IMR-90 (cell line): Measurements from ENCODE around the gene HELZ. TPM values are rescaled to one million over a fixed set of nuclear protein-coding genes. Genes with fewer than 3 reads are reported as not detected.
A peak's percentile ranks its signal among the peaks of the same experiment; 100 is the strongest.

Experiments
- ATAC-seq: fragments of 200-7000 bp; cut with Tn5 transposase; 2 replicates; pipeline ENCODE4 v1.9.1; 2020; ENCODE audit warnings: low read depth, mild to moderate bottlenecking, moderate library complexity
- BruUV-seq: library from RNA; stranded (reverse); fragments of 400-500 nt; replicated peaks from 2 replicates; lab custom pipeline; 2021; lab: Mats Ljungman, UMichigan
- CTCF ChIA-PET: fragments of 300-600 bp; formaldehyde crosslinking; extraction: SDS; loops from one replicate; lab custom pipeline; 2021; ENCODE audit warnings: antibody characterized with exemption; lab: Yijun Ruan, JAX
- POLR2A ChIA-PET: fragments of 300-600 bp; sonication (Branson Sonifier 250); formaldehyde crosslinking; loops from one replicate; lab custom pipeline; 2022; ENCODE audit warnings: antibody characterized with exemption; ENCODE audit not compliant: unreplicated experiment; lab: Charles Lee
- DNase-seq: peaks from one replicate; pipeline ENCODE4 v3.0.0; 2013
- H2AFZ ChIP-seq: replicated peaks from 2 replicates; pipeline ENCODE3; 2013; ENCODE audit warnings: low read length, mild to moderate bottlenecking; ENCODE audit not compliant: poor library complexity
- H2AK5ac ChIP-seq: 2 replicates; pipeline ENCODE4 v1.6.1; 2013; ENCODE audit warnings: low read depth, low read length, inconsistent platforms
- H2AK9ac ChIP-seq: replicated peaks from 2 replicates; pipeline ENCODE3; 2013; ENCODE audit warnings: mild to moderate bottlenecking, low read depth, low read length, moderate library complexity; ENCODE audit not compliant: poor library complexity
- H2BK120ac ChIP-seq: 2 replicates; pipeline ENCODE4 v1.6.1; 2013; ENCODE audit warnings: low read depth, low read length, inconsistent platforms
- H2BK15ac ChIP-seq: 3 replicates; pipeline ENCODE4 v1.6.1; 2013; ENCODE audit warnings: low read depth, low read length, inconsistent platforms
- H2BK20ac ChIP-seq: 2 replicates; pipeline ENCODE4 v1.6.1; 2013; ENCODE audit warnings: low read depth, mild to moderate bottlenecking, inconsistent platforms, low read length, moderate library complexity
- H2BK5ac ChIP-seq: 2 replicates; pipeline ENCODE4 v1.6.1; 2013; ENCODE audit warnings: mild to moderate bottlenecking, low read depth, low read length, inconsistent platforms; ENCODE audit not compliant: poor library complexity, severe bottlenecking
- H3K14ac ChIP-seq: replicated peaks from 2 replicates; pipeline ENCODE4 v1.6.1; 2013; ENCODE audit warnings: low read depth, low read length, inconsistent platforms
- H3K18ac ChIP-seq: 2 replicates; pipeline ENCODE4 v1.6.1; 2013; ENCODE audit warnings: low read depth, low read length, control low read depth
- H3K23ac ChIP-seq: 2 replicates; pipeline ENCODE4 v1.6.1; 2013; ENCODE audit warnings: low read depth, low read length, inconsistent platforms
- H3K27ac ChIP-seq: 2 replicates; pipeline ENCODE4 v1.5.1; 2013; ENCODE audit warnings: mild to moderate bottlenecking, control low read depth, low read length; ENCODE audit not compliant: insufficient read depth
- H3K27me3 ChIP-seq: 2 replicates; pipeline ENCODE4 v1.6.1; 2013; ENCODE audit warnings: low read length; ENCODE audit not compliant: control insufficient read depth, insufficient read depth
- H3K36me3 ChIP-seq: 2 replicates; pipeline ENCODE4 v1.6.1; 2013; ENCODE audit warnings: low read length, mixed read lengths; ENCODE audit not compliant: control insufficient read depth, insufficient read depth
- H3K4ac ChIP-seq: 2 replicates; pipeline ENCODE4 v1.6.1; 2013; ENCODE audit warnings: low read depth, low read length, inconsistent platforms
- H3K4me1 ChIP-seq: 2 replicates; pipeline ENCODE4 v1.6.1; 2013; ENCODE audit warnings: low read length, mixed read lengths; ENCODE audit not compliant: control insufficient read depth, insufficient read depth
- H3K4me2 ChIP-seq: 2 replicates; pipeline ENCODE4 v1.6.1; 2013; ENCODE audit warnings: low read depth, mild to moderate bottlenecking, control low read depth, low read length, moderate library complexity
- H3K4me3 ChIP-seq: 2 replicates; pipeline ENCODE4 v1.5.1; 2013; ENCODE audit warnings: low read depth, mild to moderate bottlenecking, control low read depth, low read length, moderate library complexity; ENCODE audit not compliant: insufficient read depth
- H3K56ac ChIP-seq: 2 replicates; pipeline ENCODE4 v1.6.1; 2013; ENCODE audit warnings: low read length, inconsistent platforms; ENCODE audit not compliant: insufficient read depth; ENCODE audit errors: extremely low read depth
- H3K79me1 ChIP-seq, 2 experiments: 2 replicates each; pipeline ENCODE4 v1.6.1; 2013; ENCODE audit warnings: low read length in 2 of 2, inconsistent platforms in 1 of 2, low read depth in 1 of 2
- H3K9ac ChIP-seq: 2 replicates; pipeline ENCODE4 v1.6.1; 2013; ENCODE audit warnings: low read depth, low read length, control low read depth
- H3K9me1 ChIP-seq: 2 replicates; pipeline ENCODE4 v1.6.1; 2013; ENCODE audit warnings: low read length, inconsistent platforms; ENCODE audit not compliant: insufficient read depth
- H3K9me3 ChIP-seq: 2 replicates; pipeline ENCODE4 v1.6.1; 2013; ENCODE audit warnings: low read length; ENCODE audit not compliant: control insufficient read depth, insufficient read depth
- H4K20me1 ChIP-seq: 2 replicates; pipeline ENCODE4 v1.6.1; 2013; ENCODE audit warnings: low read length, inconsistent platforms; ENCODE audit not compliant: insufficient read depth
- H4K5ac ChIP-seq: 2 replicates; pipeline ENCODE4 v1.6.1; 2013; ENCODE audit warnings: mild to moderate bottlenecking, low read depth, low read length, control low read depth
- H4K8ac ChIP-seq, 2 experiments: 2 replicates each; pipeline ENCODE4 v1.6.1; 2013; ENCODE audit warnings: low read depth in 2 of 2, low read length in 2 of 2, control low read depth in 1 of 2, inconsistent platforms in 1 of 2
- H4K91ac ChIP-seq: 2 replicates; pipeline ENCODE4 v1.6.1; 2013; ENCODE audit warnings: low read depth, low read length, inconsistent platforms; ENCODE audit not compliant: insufficient read depth
- BHLHE40 ChIP-seq: fragments of 150-350 bp; IDR thresholded peaks from 2 replicates; pipeline ENCODE4 v1.6.1; 2016; ENCODE audit warnings: mild to moderate bottlenecking, low read depth, low read length
- CEBPB ChIP-seq: IDR thresholded peaks from 2 replicates; pipeline ENCODE4 v1.6.1; 2012; ENCODE audit warnings: low read depth, low read length, improper control_type of control experiment
- CTCF ChIP-seq: conservative IDR thresholded peaks from 2 replicates; pipeline ENCODE4 v1.5.1; 2012; ENCODE audit warnings: mild to moderate bottlenecking, low read depth, low read length, improper control_type of control experiment
- ELK1 ChIP-seq: fragments of 150-350 bp; IDR thresholded peaks from 2 replicates; pipeline ENCODE4 v1.6.1; 2016; ENCODE audit warnings: low read depth, mild to moderate bottlenecking, low read length, moderate library complexity, borderline replicate concordance
- FOS ChIP-seq: fragments of 150-350 bp; IDR thresholded peaks from 2 replicates; pipeline ENCODE4 v1.6.1; 2016; ENCODE audit warnings: low read depth, low read length
- MAFK ChIP-seq: IDR thresholded peaks from 2 replicates; pipeline ENCODE4 v1.6.1; 2012; ENCODE audit warnings: low read depth, low read length, improper control_type of control experiment
- MXI1 ChIP-seq: IDR thresholded peaks from 2 replicates; pipeline ENCODE4 v1.6.1; 2012; ENCODE audit warnings: low read depth, mild to moderate bottlenecking, low read length, moderate library complexity, borderline replicate concordance
- POLR2A ChIP-seq: IDR thresholded peaks from 2 replicates; pipeline ENCODE4 v1.6.1; 2012; ENCODE audit warnings: mild to moderate bottlenecking, low read depth, low read length
- RAD21 ChIP-seq: IDR thresholded peaks from 2 replicates; pipeline ENCODE4 v1.6.1; 2012; ENCODE audit warnings: low read length, improper control_type of control experiment
- RCOR1 ChIP-seq: IDR thresholded peaks from 2 replicates; pipeline ENCODE4 v1.6.1; 2012; ENCODE audit warnings: mild to moderate bottlenecking, low read length, improper control_type of control experiment; ENCODE audit not compliant: insufficient replicate concordance
- RFX5 ChIP-seq: IDR thresholded peaks from 2 replicates; pipeline ENCODE4 v1.8.0; 2012; ENCODE audit warnings: low read depth, mild to moderate bottlenecking, low read length, moderate library complexity
- SMC3 ChIP-seq: fragments of 150-350 bp; IDR thresholded peaks from 2 replicates; pipeline ENCODE4 v1.6.1; 2016; ENCODE audit warnings: low read depth, mild to moderate bottlenecking, antibody characterized with exemption, low read length, moderate library complexity
- WGBS, 2 experiments: methylation state at CpG; one replicate each; pipeline versions ENCODE4 v1.1.5 to v1.1.7; 2013; ENCODE audit warnings: missing lambda C conversion rate in 2 of 2; ENCODE audit not compliant: insufficient read length in 1 of 2; ENCODE audit errors: extremely low coverage in 2 of 2; 5-methylcytosine and 5-hydroxymethylcytosine counted together
- dilution Hi-C: fragments of 300-500 bp; cut with HindIII; formaldehyde crosslinking; loops from one replicate; pipeline ENCODE4 v1.14.3; 2018; ENCODE audit warnings: low sequenced_read_pairs; ENCODE audit not compliant: unreplicated experiment
- in situ Hi-C: fragments of 300-500 bp; cut with MboI; formaldehyde crosslinking; loops from 3 replicates; pipeline ENCODE4 v1.14.3; 2019; ENCODE audit warnings: low sequenced_read_pairs, inconsistent platforms, mixed read lengths
- intact Hi-C: fragments of 100-400 bp; cut with micrococcal nuclease; formaldehyde crosslinking; loops from 2 replicates; pipeline ENCODE4 v1.10.0; 2022
- polyA plus RNA-seq, 3 experiments: library from polyadenylated mRNA; depleted of rRNA; stranded (reverse); fragments of >200 nt; gene quantifications; 2 replicates each; pipeline ENCODE4 v1.2.3, GENCODE V29; 2012; ENCODE audit warnings: low replicate concordance in 1 of 3
- total RNA-seq: library from RNA; depleted of rRNA; stranded (reverse); fragments of >200 nt; gene quantifications from 2 replicates; pipeline ENCODE4 v1.2.3, GENCODE V29; 2012

The HELZ gene
- total and polyA plus RNA-seq, 2 of the 4 experiments (the other 2 are of a cell fraction): 8.0 to 60.6 TPM

- no peaks in the 10 kb centered on the region for H3K27me3 ChIP-seq
- H2AFZ ChIP-seq: peak overlapping the region; percentile 97
- H3K23ac ChIP-seq: peak overlapping the region; percentile 59; the same call in 1 of the 2 replicates
- no peaks in the 10 kb centered on the region; the same call in 1 of the 2 replicates for H3K4me1 ChIP-seq
- no peak overlapping the region for H4K8ac ChIP-seq
- H3K36me3 ChIP-seq: no peaks in the 10 kb centered on the region
- TF ChIP-seq SMC3 (no peak), RFX5 (no peak), POLR2A (no peak), CEBPB (no peak), FOS (no peak), CTCF (no peak), BHLHE40 (no peak), RCOR1 (no peak), RAD21 (no peak), ELK1 (no peak), MAFK (no peak), MXI1 (no peak)
- no peak overlapping the region for H2BK120ac ChIP-seq
- peak overlapping the region; percentile 87 for H3K4me2 ChIP-seq
- no peak overlapping the region for H4K91ac ChIP-seq
- H2AK5ac ChIP-seq: 0 out of 2 replicates have a peak overlapping the region, but pooled peaks have one; percentile 4
- DNase-seq (peak; percentile 17), ATAC-seq (no peak)
- WGBS, 2 experiments: 15% methylated on average over 5 of the region's 8 CpGs; no CpG with 5 or more reads in 1 of the 2 experiments
- no peak overlapping the region for H3K18ac ChIP-seq
- H2BK15ac ChIP-seq: no peak overlapping the region
- H4K5ac ChIP-seq: no peak overlapping the region
- no peak overlapping the region for H2BK5ac ChIP-seq
- CTCF ChIA-PET: no interaction called here
- 0 out of 2 replicates have a peak, but pooled peaks cover 6% of the 10 kb centered on the region for H3K9me1 ChIP-seq
- H3K56ac ChIP-seq: 0 out of 2 replicates have a peak overlapping the region, but pooled peaks have one; percentile 3
- BruUV-seq: no TSS peak
- no peak overlapping the region for H2AK9ac ChIP-seq
- H3K4ac ChIP-seq: no peak overlapping the region
- no peak overlapping the region for H3K27ac ChIP-seq
- H3K9me3 ChIP-seq: no peaks in the 10 kb centered on the region
- dilution Hi-C loops: no loop called here
- intact Hi-C loops: no loop called here
- in situ Hi-C loops: no loop called here
- H3K4me3 ChIP-seq: peak overlapping the region; percentile 83
- peak overlapping the region; percentile 24; the same call in 1 of the 2 replicates for H3K9ac ChIP-seq
- H4K20me1 ChIP-seq: peaks cover 9% of the 10 kb centered on the region; the same call in 1 of the 2 replicates
- H2BK20ac ChIP-seq: peak overlapping the region; percentile 33; the same call in 1 of the 2 replicates
- peaks cover 8 to 18% of the 10 kb centered on the region in 2 experiments; a peak in 3 of 4 replicates for H3K79me1 ChIP-seq
- POLR2A ChIA-PET: no interaction called here
- no peak overlapping the region for H3K14ac ChIP-seq
Measured at GRCh38 chr17:67246403-67246652, 1.3 kb upstream of the HELZ start.
